Measurements from ENCODE around the gene CNIH2. TPM values are rescaled to one million over a fixed set of nuclear protein-coding genes. Genes with fewer than 3 reads are reported as not detected.
A peak's percentile ranks its signal among the peaks of the same experiment; 100 is the strongest.

Gene CNIH2
- polyA plus RNA-seq, 3 donors from 2014 or later = not detected

DNA sequence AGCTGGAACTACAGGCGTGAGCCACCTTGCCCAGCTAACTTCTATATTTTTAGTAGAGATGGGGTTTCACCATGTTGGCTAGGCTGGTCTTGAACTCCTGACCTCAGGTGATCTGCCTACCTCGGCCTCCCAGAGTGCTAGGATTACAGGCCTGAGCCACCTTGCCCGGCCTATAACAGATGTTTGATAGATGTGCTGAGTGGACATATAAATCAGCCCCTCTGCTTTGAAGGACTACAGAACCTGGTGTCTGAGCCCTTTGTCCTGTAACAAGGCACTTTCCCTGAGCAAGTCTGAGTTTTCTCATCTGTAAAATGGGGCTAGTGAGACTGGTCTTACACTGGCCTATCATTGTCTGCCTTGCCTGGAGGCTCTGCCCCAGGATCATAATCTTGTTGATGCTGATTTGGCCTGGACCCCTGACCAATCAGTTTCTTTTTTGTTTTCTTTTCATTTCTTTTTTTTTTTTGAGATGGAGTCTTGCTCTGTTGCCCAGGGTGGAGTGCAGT lies 51.2 kb downstream of the CNIH2 start:
- Mint-ChIP-seq H3K9me3 (no peaks in the 10 kb centered on the region), H3K27ac (no peak overlapping the region), H3K27me3 (ENCODE audit: low read depth in 3 of 3) (peaks cover 0 to 21% (median 6%) of the 10 kb centered on the region in 3 donors), H3K4me1 (peaks cover 22 to 39% of the 10 kb centered on the region in 2 donors), H3K4me3 (peak overlapping the region in 3 of 5 donors; percentile 58 to 71 (median 62)), H3K36me3 (no peaks in the 10 kb centered on the region)
- DNase-seq = no peak

DNA sequence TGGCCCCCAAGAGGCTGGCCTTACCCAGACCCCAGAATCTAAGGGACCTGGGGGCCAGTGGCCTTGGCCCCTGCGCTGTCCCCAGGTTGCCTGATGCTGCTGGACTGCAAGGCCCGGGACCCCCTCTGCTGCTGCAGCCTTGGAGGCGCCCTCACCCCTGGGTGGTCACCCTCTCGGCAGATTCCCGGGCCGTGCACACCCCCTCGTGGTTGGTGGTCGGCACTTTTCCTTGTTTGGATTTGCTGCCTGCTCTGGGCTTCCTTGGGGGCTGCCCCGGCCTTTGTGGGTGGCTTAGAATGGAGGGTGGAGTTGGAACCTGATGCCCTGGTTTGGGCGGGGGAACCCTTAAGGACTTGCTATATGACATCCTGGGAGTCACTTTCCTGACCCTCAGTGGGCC lies 53.0 kb downstream of the CNIH2 start:
- no peaks in the 10 kb centered on the region for H3K36me3 Mint-ChIP-seq
- no peaks in the 10 kb centered on the region for H3K9me3 Mint-ChIP-seq
- peaks cover 22 to 38% of the 10 kb centered on the region in 2 donors for H3K4me1 Mint-ChIP-seq
- H3K4me3 Mint-ChIP-seq = no peak overlapping the region
- no peak overlapping the region for H3K27ac Mint-ChIP-seq
- H3K27me3 Mint-ChIP-seq (ENCODE audit: low read depth in 3 of 3) = peaks cover 0 to 21% (median 6%) of the 10 kb centered on the region in 3 donors
- DNase-seq = no peak

DNA sequence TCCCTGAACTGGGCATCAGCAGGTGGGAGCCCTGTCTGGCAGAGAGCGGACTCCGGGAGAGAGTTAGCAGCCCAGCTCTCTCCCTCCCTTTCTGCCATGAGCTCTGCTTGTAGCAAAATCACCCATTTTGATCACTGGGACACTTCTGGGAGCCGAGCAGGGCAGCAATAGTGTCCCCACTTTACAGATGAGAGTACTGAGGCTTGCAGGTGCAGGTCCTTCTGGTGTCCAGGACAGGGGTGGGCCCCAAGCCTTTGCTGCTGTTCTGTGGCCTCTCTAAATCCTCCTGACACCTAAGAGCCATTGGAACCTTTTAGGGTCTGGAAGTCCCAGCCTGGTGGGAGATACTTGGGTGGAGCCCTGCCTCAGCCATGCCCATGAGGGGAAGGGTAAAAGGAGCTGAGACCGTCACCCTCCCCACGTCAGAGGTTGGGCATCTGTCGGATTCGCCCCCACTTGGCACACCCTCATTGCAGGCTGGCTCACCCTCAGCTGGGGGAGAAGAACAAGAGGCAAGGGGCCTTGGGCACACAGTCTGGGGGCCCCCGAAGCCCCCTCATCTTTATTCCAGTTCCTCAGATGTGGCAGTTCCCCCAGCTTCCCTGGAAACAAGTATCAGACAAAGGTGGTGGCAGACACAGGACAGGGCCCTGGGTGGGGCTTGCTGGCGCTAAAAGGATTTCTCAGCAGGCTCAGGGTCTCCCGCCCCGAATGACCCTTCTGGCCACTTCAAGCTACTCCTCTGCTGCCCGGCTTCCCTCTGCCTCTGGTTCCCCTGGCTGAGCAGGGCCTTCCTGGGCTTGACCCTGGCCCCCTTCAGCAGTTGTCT lies 53.8 kb downstream of the CNIH2 start:
- Mint-ChIP-seq H3K36me3 (peaks cover 0 to 2% (median 2%) of the 10 kb centered on the region in 3 donors), H3K9me3 (no peaks in the 10 kb centered on the region), H3K4me1 (peaks cover 30 to 41% of the 10 kb centered on the region in 2 donors), H3K27ac (no peak overlapping the region), H3K27me3 (ENCODE audit: low read depth in 3 of 3) (peaks cover 3 to 27% (median 13%) of the 10 kb centered on the region in 3 donors), H3K4me3 (no peak overlapping the region)
- DNase-seq = no peak

DNA sequence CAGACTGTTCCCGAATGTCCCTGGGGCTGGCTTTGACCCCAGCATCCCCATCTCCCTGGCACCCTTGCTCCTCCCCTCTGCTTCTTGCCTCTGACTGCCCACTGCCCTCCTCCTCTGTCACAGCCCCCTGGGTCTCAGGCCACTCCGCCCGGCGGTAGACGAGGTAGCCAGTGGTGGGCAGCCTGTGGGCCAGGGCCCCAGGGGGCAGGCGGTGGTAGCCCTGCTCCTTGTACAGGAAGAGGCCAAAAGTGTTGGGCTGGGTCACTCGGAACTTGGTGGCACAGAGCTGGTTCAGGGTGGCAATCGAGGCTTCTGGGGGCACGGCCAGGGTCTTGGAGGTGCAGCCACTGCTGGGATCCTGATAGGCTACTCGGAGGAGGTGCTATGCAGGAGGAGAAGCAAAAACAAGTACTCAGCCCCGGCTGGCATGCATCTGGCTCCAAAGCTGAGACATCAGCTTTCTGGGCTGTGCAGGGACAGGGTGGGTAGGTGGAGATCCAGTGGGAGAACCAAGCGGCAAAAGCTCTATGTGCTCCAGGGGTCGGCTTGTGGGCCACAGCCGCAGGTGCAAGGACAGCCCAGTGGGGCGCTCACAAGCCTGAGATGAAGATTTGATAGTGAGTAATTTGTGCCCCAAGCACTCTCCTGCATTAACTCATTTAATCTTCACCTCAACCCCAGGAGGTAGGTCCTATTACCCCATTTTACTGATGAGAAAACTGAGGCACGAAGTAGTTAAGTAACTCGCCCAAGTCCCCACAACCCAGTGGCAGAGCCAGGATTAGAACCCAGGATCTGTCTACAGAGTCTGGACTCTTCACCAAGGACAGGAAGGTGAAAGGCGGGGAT lies 54.6 kb downstream of the CNIH2 start:
- peaks cover 6 to 27% (median 13%) of the 10 kb centered on the region in 3 donors for H3K27me3 Mint-ChIP-seq (ENCODE audit: low read depth in 3 of 3)
- H3K27ac Mint-ChIP-seq = no peak overlapping the region
- no peak for DNase-seq
- H3K4me3 Mint-ChIP-seq = no peak overlapping the region
- peaks cover 31 to 43% of the 10 kb centered on the region in 2 donors for H3K4me1 Mint-ChIP-seq
- H3K36me3 Mint-ChIP-seq = peaks cover 0 to 9% (median 7%) of the 10 kb centered on the region in 3 donors
- no peaks in the 10 kb centered on the region for H3K9me3 Mint-ChIP-seq

DNA sequence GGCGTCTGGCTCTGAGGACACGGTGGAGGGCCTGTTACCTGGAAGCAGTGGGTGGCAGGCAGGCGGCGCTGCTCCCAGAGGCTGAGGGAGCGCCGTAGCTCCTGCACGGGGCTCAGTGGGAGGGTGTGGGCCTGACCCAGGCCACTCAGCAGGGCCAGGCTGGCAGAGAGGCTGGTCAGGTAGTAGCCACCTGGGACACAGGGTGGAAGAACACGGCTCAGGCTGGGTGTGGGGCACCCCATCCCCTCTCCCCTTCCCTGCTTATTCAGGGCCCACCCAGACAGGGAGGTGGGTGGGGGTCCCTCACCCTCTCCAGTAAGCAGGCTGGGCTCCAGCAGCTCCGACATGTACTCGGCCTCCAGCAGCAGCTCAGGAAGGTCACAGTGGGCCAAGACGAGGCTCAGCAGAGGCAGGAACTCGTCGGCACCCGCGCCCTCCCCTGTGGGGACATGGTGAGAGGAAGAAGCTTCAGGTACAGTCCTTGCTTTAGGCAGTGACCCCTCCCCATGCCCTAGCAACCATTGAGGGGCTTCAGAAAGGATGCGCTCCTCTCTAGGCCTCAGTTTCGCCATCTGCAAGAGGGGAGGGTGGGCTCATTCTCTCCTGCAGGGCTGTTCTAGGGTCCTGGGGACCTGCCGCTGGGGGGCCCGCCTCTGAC lies 55.4 kb downstream of the CNIH2 start:
- peaks cover 6 to 21% (median 8%) of the 10 kb centered on the region in 3 donors for H3K27me3 Mint-ChIP-seq (ENCODE audit: low read depth in 3 of 3)
- no peak for DNase-seq
- H3K9me3 Mint-ChIP-seq = no peaks in the 10 kb centered on the region
- H3K27ac Mint-ChIP-seq = no peak overlapping the region
- peaks cover 23 to 35% of the 10 kb centered on the region in 2 donors for H3K4me1 Mint-ChIP-seq
- peaks cover 0 to 11% (median 10%) of the 10 kb centered on the region in 3 donors for H3K36me3 Mint-ChIP-seq
- no peak overlapping the region for H3K4me3 Mint-ChIP-seq

Other genes with a start within 250 kb of the CNIH2 start
- gene GAL3ST3, start 229.0 kb upstream of the CNIH2 start, polyA plus RNA-seq = not detected
- gene SF3B2, start 225.8 kb upstream of the CNIH2 start, polyA plus RNA-seq = 100 to 1,000 TPM in 1 of 3 donors, 10 to 100 TPM in 2; 71.7 to 141 (median 76.7) TPM
- 10 to 100 TPM; 10.0 to 72.3 (median 23.9) TPM for gene PACS1, start 207.9 kb upstream of the CNIH2 start, polyA plus RNA-seq
- 1 to 10 TPM; 1.6 to 7.1 (median 3.9) TPM for gene KLC2, start 20.5 kb upstream of the CNIH2 start, polyA plus RNA-seq
- 10 to 100 TPM; 22.9 to 33.2 (median 25.8) TPM for gene RAB1B, start 9.5 kb upstream of the CNIH2 start, polyA plus RNA-seq
- gene YIF1A, start 11.0 kb downstream of the CNIH2 start, polyA plus RNA-seq = 10 to 100 TPM; 55.7 to 85.2 (median 62.1) TPM
- not detected for gene TMEM151A, start 13.7 kb downstream of the CNIH2 start, polyA plus RNA-seq
- not detected for gene CD248, start 38.9 kb downstream of the CNIH2 start, polyA plus RNA-seq
- gene RIN1, start 58.3 kb downstream of the CNIH2 start, polyA plus RNA-seq = under 1 TPM in 2 of 3 donors, not detected in 1; 0.17 to 0.20 TPM
- gene BRMS1, start 66.9 kb downstream of the CNIH2 start, polyA plus RNA-seq = 10 to 100 TPM; 69.3 to 79.8 (median 76.3) TPM
- 10 to 100 TPM in 1 of 3 donors, 1 to 10 TPM in 2; 7.0 to 11.1 (median 7.4) TPM for gene B4GAT1, start 69.5 kb downstream of the CNIH2 start, polyA plus RNA-seq
- gene SLC29A2, start 93.6 kb downstream of the CNIH2 start, polyA plus RNA-seq = under 1 TPM in 2 of 3 donors, not detected in 1; 0.21 to 0.32 TPM
- gene NPAS4, start 142.9 kb downstream of the CNIH2 start, polyA plus RNA-seq = not detected
- gene MRPL11, start 160.7 kb downstream of the CNIH2 start, polyA plus RNA-seq = 100 to 1,000 TPM in 1 of 3 donors, 10 to 100 TPM in 2; 53.6 to 118 (median 88.6) TPM
- gene PELI3, start 188.7 kb downstream of the CNIH2 start, polyA plus RNA-seq = 1 to 10 TPM; 1.6 to 3.2 (median 1.7) TPM
- 10 to 100 TPM; 44.5 to 54.2 (median 47.6) TPM for gene DPP3, start 202.3 kb downstream of the CNIH2 start, polyA plus RNA-seq
- 1 to 10 TPM; 5.3 to 8.3 (median 6.2) TPM for gene BBS1, start 232.5 kb downstream of the CNIH2 start, polyA plus RNA-seq

All from immature natural killer cell (primary cell).